Tibial nerve (tissue), 4 donors: ENCODE results near the gene QPCTL.
A peak's percentile ranks its signal among the peaks of the same experiment; 100 is the strongest.

Source experiments
- EP300 ChIP-seq, 2 donors: sonication (generic); formaldehyde crosslinking; IDR thresholded peaks; one replicate each; pipeline ENCODE4 v1.6.1; 2017; ENCODE audit warnings: antibody characterized with exemption in 2 of 2, mild to moderate bottlenecking in 1 of 2
- POLR2A ChIP-seq, 2 donors: fragments of 450-650 bp; IDR thresholded peaks; one replicate each; pipeline ENCODE4 v1.6.1; 2017; ENCODE audit warnings: antibody characterized with exemption in 2 of 2, mild to moderate bottlenecking in 2 of 2, moderate library complexity in 2 of 2
- TF ChIP-seq, protein P1 (sequence below), 5 experiments: fragments of 200-600 bp in 3 of 5; fragments of 450-650 bp in 2 of 5; sonication (generic) in 3 of 5; IDR thresholded peaks; one replicate each; pipeline ENCODE4 v1.5.1; 2016 to 2019; ENCODE audit warnings: antibody characterized with exemption in 5 of 5, mild to moderate bottlenecking in 3 of 5, moderate library complexity in 2 of 5

DNA sequence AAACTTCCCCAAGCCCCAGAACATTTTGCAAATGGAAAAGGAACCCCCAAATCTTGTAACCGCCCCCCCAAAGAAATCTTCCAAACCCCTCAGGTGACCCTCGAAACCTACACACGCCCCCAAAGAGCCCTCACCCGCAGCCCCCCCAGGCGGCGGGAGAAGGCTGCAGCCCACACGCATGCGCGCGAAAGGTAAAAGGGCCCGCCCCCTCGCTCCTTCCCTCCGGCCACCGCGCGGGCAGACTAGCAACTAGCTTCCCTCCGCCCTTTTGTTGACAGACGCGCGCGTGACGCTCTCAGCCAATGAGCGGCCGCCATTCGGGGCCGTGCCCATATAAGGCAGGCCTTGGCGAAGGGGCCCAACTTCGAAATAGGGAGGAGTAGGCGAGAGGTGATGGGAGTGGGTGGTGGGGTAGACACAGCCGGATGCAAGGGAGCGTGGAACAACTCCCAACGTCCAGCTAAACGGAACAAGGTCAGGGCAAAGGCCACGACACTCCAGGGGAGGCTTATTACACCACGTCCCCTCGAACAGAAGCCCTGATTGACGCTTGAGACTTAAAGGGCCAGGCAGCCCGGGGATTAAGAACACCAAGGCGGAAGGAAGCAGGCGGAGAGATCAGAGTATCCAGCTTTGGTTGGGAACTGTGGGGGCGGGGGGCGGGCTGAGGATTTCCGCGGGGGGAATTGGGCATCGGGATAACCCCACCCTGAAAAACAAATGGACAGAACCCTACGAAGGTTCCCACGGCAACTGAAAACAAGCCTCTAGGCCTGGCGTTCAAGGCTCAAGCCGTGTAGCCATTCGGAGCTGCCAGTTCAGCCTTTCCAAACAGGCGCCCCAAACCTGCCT is 24.9 kb downstream of the QPCTL start:
- TF ChIP-seq, protein P1, sequence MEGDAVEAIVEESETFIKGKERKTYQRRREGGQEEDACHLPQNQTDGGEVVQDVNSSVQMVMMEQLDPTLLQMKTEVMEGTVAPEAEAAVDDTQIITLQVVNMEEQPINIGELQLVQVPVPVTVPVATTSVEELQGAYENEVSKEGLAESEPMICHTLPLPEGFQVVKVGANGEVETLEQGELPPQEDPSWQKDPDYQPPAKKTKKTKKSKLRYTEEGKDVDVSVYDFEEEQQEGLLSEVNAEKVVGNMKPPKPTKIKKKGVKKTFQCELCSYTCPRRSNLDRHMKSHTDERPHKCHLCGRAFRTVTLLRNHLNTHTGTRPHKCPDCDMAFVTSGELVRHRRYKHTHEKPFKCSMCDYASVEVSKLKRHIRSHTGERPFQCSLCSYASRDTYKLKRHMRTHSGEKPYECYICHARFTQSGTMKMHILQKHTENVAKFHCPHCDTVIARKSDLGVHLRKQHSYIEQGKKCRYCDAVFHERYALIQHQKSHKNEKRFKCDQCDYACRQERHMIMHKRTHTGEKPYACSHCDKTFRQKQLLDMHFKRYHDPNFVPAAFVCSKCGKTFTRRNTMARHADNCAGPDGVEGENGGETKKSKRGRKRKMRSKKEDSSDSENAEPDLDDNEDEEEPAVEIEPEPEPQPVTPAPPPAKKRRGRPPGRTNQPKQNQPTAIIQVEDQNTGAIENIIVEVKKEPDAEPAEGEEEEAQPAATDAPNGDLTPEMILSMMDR (IDR thresholded peaks at IDR 0.05) = peak in 3 of 5 experiments; percentile 26 to 61 (median 49)
- TF ChIP-seq POLR2A (IDR thresholded peaks at IDR 0.05) (peak; percentile 74 to 75), EP300 (IDR thresholded peaks at IDR 0.05) (peak; percentile 98 to 100)
